ENCODE measurements around the gene BMPR1A.

GRCh38 chr10:86813982-86814381, 57.6 kb downstream of the BMPR1A start:
- TF ChIP-seq POLR2A (IDR thresholded peaks at IDR 0.05) (no peak), EP300 (IDR thresholded peaks at IDR 0.05) (no peak), CTCF (IDR thresholded peaks at IDR 0.05) (no peak)
